ENCODE measurements around the gene ALAS1.
A peak's percentile ranks its signal among the peaks of the same experiment; 100 is the strongest.
"Not testable (repeated sequence)": the region's sequence is repeated elsewhere in the genome, so short reads cannot be mapped to it uniquely, and the experiment has no call there.

The ALAS1 gene

GRCh38 chr3:52197842-52198625, at the start of gene ALAS1:
Gene ALAS1, plus strand, starts transcription at chr3:52198160. Its CDS starts 1,082 bp downstream, at chr3:52199242.
- DNase-seq: peak; percentile 93

- DNase-seq: no peak
These were observed 48.9 kb upstream of the ALAS1 start for GRCh38 chr3:52149021-52149420.

GRCh38 chr3:52149726-52150125, 48.2 kb upstream of the ALAS1 start:
- DNase-seq: no peak

GRCh38 chr3:52150357-52150756, 47.6 kb upstream of the ALAS1 start:
- DNase-seq: no peak

- no peak for DNase-seq
These were observed 47.1 kb upstream of the ALAS1 start for GRCh38 chr3:52150860-52151259.

- DNase-seq: not testable (repeated sequence)
These were observed 46.0 kb upstream of the ALAS1 start for GRCh38 chr3:52151991-52152390.

- DNase-seq: no peak
These were observed 44.4 kb upstream of the ALAS1 start for GRCh38 chr3:52153389-52154096.

GRCh38 chr3:52154135-52155094, 43.5 kb upstream of the ALAS1 start, which contains the start of gene POC1A:
Gene POC1A, minus strand, starts transcription at chr3:52154423. Its CDS starts 51 bp downstream, at chr3:52154372.
- peak; percentile 88 for DNase-seq

GRCh38 chr3:52155912-52156311, 42.0 kb upstream of the ALAS1 start:
- no peak for DNase-seq

GRCh38 chr3:52159503-52159902, 38.5 kb upstream of the ALAS1 start:
- no peak for DNase-seq

- DNase-seq: no peak
These were observed 35.6 kb upstream of the ALAS1 start for GRCh38 chr3:52162250-52162872.

- DNase-seq: no peak
These were observed 30.7 kb upstream of the ALAS1 start for GRCh38 chr3:52167240-52167639.

GRCh38 chr3:52170217-52170616, 27.7 kb upstream of the ALAS1 start:
- DNase-seq: not testable (repeated sequence)

GRCh38 chr3:52171514-52172261, 26.3 kb upstream of the ALAS1 start:
- no peak for DNase-seq

GRCh38 chr3:52172262-52172757, 25.6 kb upstream of the ALAS1 start:
- DNase-seq: no peak

GRCh38 chr3:52173101-52173500, 24.9 kb upstream of the ALAS1 start:
- no peak for DNase-seq

- no peak for DNase-seq
These were observed 23.1 kb upstream of the ALAS1 start for GRCh38 chr3:52174896-52175295.

GRCh38 chr3:52175416-52176179, 22.4 kb upstream of the ALAS1 start:
- DNase-seq: no peak

GRCh38 chr3:52176180-52176752, 21.7 kb upstream of the ALAS1 start:
- no peak for DNase-seq

GRCh38 chr3:52176951-52177700, 20.8 kb upstream of the ALAS1 start:
- DNase-seq: no peak

All from CD4-positive, alpha-beta T cell treated with Interleukin-21 for 1 hour (primary cell).